IPS-15b (cell line): ENCODE results near the gene MYH16.

Experiments
- H3K27me3 ChIP-seq: one replicate; pipeline ENCODE4 v1.6.1; 2013; ENCODE audit warnings: low read length; ENCODE audit not compliant: control insufficient read depth, insufficient read depth
- H3K36me3 ChIP-seq: one replicate; pipeline ENCODE4 v1.6.1; 2013; ENCODE audit warnings: low read length; ENCODE audit not compliant: control insufficient read depth, insufficient read depth
- H3K4me1 ChIP-seq: one replicate; pipeline ENCODE4 v1.6.1; 2013; ENCODE audit warnings: mild to moderate bottlenecking, low read length; ENCODE audit not compliant: control insufficient read depth, insufficient read depth
- H3K4me3 ChIP-seq: one replicate; pipeline ENCODE4 v1.5.1; 2013; ENCODE audit warnings: low read depth, low read length
- H3K9ac ChIP-seq: one replicate; pipeline ENCODE4 v1.6.1; 2013; ENCODE audit warnings: low read depth, mild to moderate bottlenecking, low read length
- H3K9me3 ChIP-seq: one replicate; pipeline ENCODE4 v1.6.1; 2013; ENCODE audit warnings: mild to moderate bottlenecking, low read length; ENCODE audit not compliant: control insufficient read depth, insufficient read depth

MYH16 gene

GRCh38 chr7:99359465-99360154, 87.0 kb downstream of the MYH16 start:
- H3K27me3 ChIP-seq, result no peaks in the 10 kb centered on the region
- H3K4me3 ChIP-seq, result no peak overlapping the region
- H3K9ac ChIP-seq, result no peak overlapping the region
- no peaks in the 10 kb centered on the region for H3K9me3 ChIP-seq
- H3K4me1 ChIP-seq, result no peaks in the 10 kb centered on the region
- H3K36me3 ChIP-seq, result peaks cover 29% of the 10 kb centered on the region
